GM23338 (cell line): ENCODE results near the gene NFIB.

Experiments used
- EZH2 ChIP-seq: fragments of 200-600 bp; sonication (generic); IDR thresholded peaks from one replicate; pipeline ENCODE4 v1.8.0; 2017; ENCODE audit warnings: antibody characterized with exemption, mild to moderate bottlenecking, low read depth; ENCODE audit not compliant: unreplicated experiment
- POLR2AphosphoS5 ChIP-seq: IDR thresholded peaks from 2 replicates; pipeline ENCODE4 v1.6.1; 2016; ENCODE audit warnings: antibody characterized with exemption, low read depth
- TF ChIP-seq, protein P1 (sequence below), 2 experiments: fragments of 200-600 bp in 1 of 2; sonication (generic) in 1 of 2; conservative IDR thresholded peaks; 2 replicates each; pipeline versions ENCODE4 v1.5.1 to v1.6.1; 2016 to 2017; ENCODE audit warnings: antibody characterized with exemption in 2 of 2, low read depth in 2 of 2, mild to moderate bottlenecking in 2 of 2, moderate library complexity in 1 of 2

- no peak for TF ChIP-seq POLR2AphosphoS5
- TF ChIP-seq, protein P1, sequence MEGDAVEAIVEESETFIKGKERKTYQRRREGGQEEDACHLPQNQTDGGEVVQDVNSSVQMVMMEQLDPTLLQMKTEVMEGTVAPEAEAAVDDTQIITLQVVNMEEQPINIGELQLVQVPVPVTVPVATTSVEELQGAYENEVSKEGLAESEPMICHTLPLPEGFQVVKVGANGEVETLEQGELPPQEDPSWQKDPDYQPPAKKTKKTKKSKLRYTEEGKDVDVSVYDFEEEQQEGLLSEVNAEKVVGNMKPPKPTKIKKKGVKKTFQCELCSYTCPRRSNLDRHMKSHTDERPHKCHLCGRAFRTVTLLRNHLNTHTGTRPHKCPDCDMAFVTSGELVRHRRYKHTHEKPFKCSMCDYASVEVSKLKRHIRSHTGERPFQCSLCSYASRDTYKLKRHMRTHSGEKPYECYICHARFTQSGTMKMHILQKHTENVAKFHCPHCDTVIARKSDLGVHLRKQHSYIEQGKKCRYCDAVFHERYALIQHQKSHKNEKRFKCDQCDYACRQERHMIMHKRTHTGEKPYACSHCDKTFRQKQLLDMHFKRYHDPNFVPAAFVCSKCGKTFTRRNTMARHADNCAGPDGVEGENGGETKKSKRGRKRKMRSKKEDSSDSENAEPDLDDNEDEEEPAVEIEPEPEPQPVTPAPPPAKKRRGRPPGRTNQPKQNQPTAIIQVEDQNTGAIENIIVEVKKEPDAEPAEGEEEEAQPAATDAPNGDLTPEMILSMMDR (conservative IDR thresholded peaks at IDR 0.05; ENCODE audit: low read depth in 2 of 2) = no peak
- TF ChIP-seq EZH2 = no peak
These were observed 44.0 kb downstream of the NFIB start for GRCh38 chr9:14269916-14270315.
